IMR-90 (cell line): ENCODE results near the gene NPLOC4. TPM values are rescaled to one million over a fixed set of nuclear protein-coding genes. Genes with fewer than 3 reads are reported as not detected.
A peak's percentile ranks its signal among the peaks of the same experiment; 100 is the strongest.

ENCODE experiments used
- ATAC-seq: fragments of 200-7000 bp; cut with Tn5 transposase; 2 replicates; pipeline ENCODE4 v1.9.1; 2020; ENCODE audit warnings: low read depth, mild to moderate bottlenecking, moderate library complexity
- BruUV-seq: library from RNA; stranded (reverse); fragments of 400-500 nt; replicated peaks from 2 replicates; lab custom pipeline; 2021; lab: Mats Ljungman, UMichigan
- CTCF ChIA-PET: fragments of 300-600 bp; formaldehyde crosslinking; extraction: SDS; loops from one replicate; lab custom pipeline; 2021; ENCODE audit warnings: antibody characterized with exemption; lab: Yijun Ruan, JAX
- POLR2A ChIA-PET: fragments of 300-600 bp; sonication (Branson Sonifier 250); formaldehyde crosslinking; loops from one replicate; lab custom pipeline; 2022; ENCODE audit warnings: antibody characterized with exemption; ENCODE audit not compliant: unreplicated experiment; lab: Charles Lee
- DNase-seq: peaks from one replicate; pipeline ENCODE4 v3.0.0; 2013
- H2AFZ ChIP-seq: replicated peaks from 2 replicates; pipeline ENCODE3; 2013; ENCODE audit warnings: low read length, mild to moderate bottlenecking; ENCODE audit not compliant: poor library complexity
- H2AK5ac ChIP-seq: 2 replicates; pipeline ENCODE4 v1.6.1; 2013; ENCODE audit warnings: low read depth, low read length, inconsistent platforms
- H2AK9ac ChIP-seq: replicated peaks from 2 replicates; pipeline ENCODE3; 2013; ENCODE audit warnings: mild to moderate bottlenecking, low read depth, low read length, moderate library complexity; ENCODE audit not compliant: poor library complexity
- H2BK120ac ChIP-seq: 2 replicates; pipeline ENCODE4 v1.6.1; 2013; ENCODE audit warnings: low read depth, low read length, inconsistent platforms
- H2BK15ac ChIP-seq: 3 replicates; pipeline ENCODE4 v1.6.1; 2013; ENCODE audit warnings: low read depth, low read length, inconsistent platforms
- H2BK20ac ChIP-seq: 2 replicates; pipeline ENCODE4 v1.6.1; 2013; ENCODE audit warnings: low read depth, mild to moderate bottlenecking, inconsistent platforms, low read length, moderate library complexity
- H2BK5ac ChIP-seq: 2 replicates; pipeline ENCODE4 v1.6.1; 2013; ENCODE audit warnings: mild to moderate bottlenecking, low read depth, low read length, inconsistent platforms; ENCODE audit not compliant: poor library complexity, severe bottlenecking
- H3K14ac ChIP-seq: replicated peaks from 2 replicates; pipeline ENCODE4 v1.6.1; 2013; ENCODE audit warnings: low read depth, low read length, inconsistent platforms
- H3K18ac ChIP-seq: 2 replicates; pipeline ENCODE4 v1.6.1; 2013; ENCODE audit warnings: low read depth, low read length, control low read depth
- H3K23ac ChIP-seq: 2 replicates; pipeline ENCODE4 v1.6.1; 2013; ENCODE audit warnings: low read depth, low read length, inconsistent platforms
- H3K27ac ChIP-seq: 2 replicates; pipeline ENCODE4 v1.5.1; 2013; ENCODE audit warnings: mild to moderate bottlenecking, control low read depth, low read length; ENCODE audit not compliant: insufficient read depth
- H3K27me3 ChIP-seq: 2 replicates; pipeline ENCODE4 v1.6.1; 2013; ENCODE audit warnings: low read length; ENCODE audit not compliant: control insufficient read depth, insufficient read depth
- H3K36me3 ChIP-seq: 2 replicates; pipeline ENCODE4 v1.6.1; 2013; ENCODE audit warnings: low read length, mixed read lengths; ENCODE audit not compliant: control insufficient read depth, insufficient read depth
- H3K4ac ChIP-seq: 2 replicates; pipeline ENCODE4 v1.6.1; 2013; ENCODE audit warnings: low read depth, low read length, inconsistent platforms
- H3K4me1 ChIP-seq: 2 replicates; pipeline ENCODE4 v1.6.1; 2013; ENCODE audit warnings: low read length, mixed read lengths; ENCODE audit not compliant: control insufficient read depth, insufficient read depth
- H3K4me2 ChIP-seq: 2 replicates; pipeline ENCODE4 v1.6.1; 2013; ENCODE audit warnings: low read depth, mild to moderate bottlenecking, control low read depth, low read length, moderate library complexity
- H3K4me3 ChIP-seq: 2 replicates; pipeline ENCODE4 v1.5.1; 2013; ENCODE audit warnings: low read depth, mild to moderate bottlenecking, control low read depth, low read length, moderate library complexity; ENCODE audit not compliant: insufficient read depth
- H3K56ac ChIP-seq: 2 replicates; pipeline ENCODE4 v1.6.1; 2013; ENCODE audit warnings: low read length, inconsistent platforms; ENCODE audit not compliant: insufficient read depth; ENCODE audit errors: extremely low read depth
- H3K79me1 ChIP-seq, 2 experiments: 2 replicates each; pipeline ENCODE4 v1.6.1; 2013; ENCODE audit warnings: low read length in 2 of 2, inconsistent platforms in 1 of 2, low read depth in 1 of 2
- H3K9ac ChIP-seq: 2 replicates; pipeline ENCODE4 v1.6.1; 2013; ENCODE audit warnings: low read depth, low read length, control low read depth
- H3K9me1 ChIP-seq: 2 replicates; pipeline ENCODE4 v1.6.1; 2013; ENCODE audit warnings: low read length, inconsistent platforms; ENCODE audit not compliant: insufficient read depth
- H3K9me3 ChIP-seq: 2 replicates; pipeline ENCODE4 v1.6.1; 2013; ENCODE audit warnings: low read length; ENCODE audit not compliant: control insufficient read depth, insufficient read depth
- H4K20me1 ChIP-seq: 2 replicates; pipeline ENCODE4 v1.6.1; 2013; ENCODE audit warnings: low read length, inconsistent platforms; ENCODE audit not compliant: insufficient read depth
- H4K5ac ChIP-seq: 2 replicates; pipeline ENCODE4 v1.6.1; 2013; ENCODE audit warnings: mild to moderate bottlenecking, low read depth, low read length, control low read depth
- H4K8ac ChIP-seq, 2 experiments: 2 replicates each; pipeline ENCODE4 v1.6.1; 2013; ENCODE audit warnings: low read depth in 2 of 2, low read length in 2 of 2, control low read depth in 1 of 2, inconsistent platforms in 1 of 2
- H4K91ac ChIP-seq: 2 replicates; pipeline ENCODE4 v1.6.1; 2013; ENCODE audit warnings: low read depth, low read length, inconsistent platforms; ENCODE audit not compliant: insufficient read depth
- ELK1 ChIP-seq: fragments of 150-350 bp; IDR thresholded peaks from 2 replicates; pipeline ENCODE4 v1.6.1; 2016; ENCODE audit warnings: low read depth, mild to moderate bottlenecking, low read length, moderate library complexity, borderline replicate concordance
- MAZ ChIP-seq: IDR thresholded peaks from 2 replicates; pipeline ENCODE4 v1.6.1; 2012; ENCODE audit warnings: low read depth, mild to moderate bottlenecking, low read length, improper control_type of control experiment, moderate library complexity, borderline replicate concordance
- NFE2L2 ChIP-seq: fragments of 150-350 bp; IDR thresholded peaks from 2 replicates; pipeline ENCODE4 v1.6.1; 2016; ENCODE audit warnings: low read depth, mild to moderate bottlenecking, low read length
- POLR2A ChIP-seq: IDR thresholded peaks from 2 replicates; pipeline ENCODE4 v1.6.1; 2012; ENCODE audit warnings: mild to moderate bottlenecking, low read depth, low read length
- RCOR1 ChIP-seq: IDR thresholded peaks from 2 replicates; pipeline ENCODE4 v1.6.1; 2012; ENCODE audit warnings: mild to moderate bottlenecking, low read length, improper control_type of control experiment; ENCODE audit not compliant: insufficient replicate concordance
- USF2 ChIP-seq: fragments of 150-350 bp; IDR thresholded peaks from 2 replicates; pipeline ENCODE4 v1.6.1; 2017; ENCODE audit warnings: mild to moderate bottlenecking, antibody characterized with exemption, low read length, low read depth
- WGBS, 2 experiments: methylation state at CpG; one replicate each; pipeline versions ENCODE4 v1.1.5 to v1.1.7; 2013; ENCODE audit warnings: missing lambda C conversion rate in 2 of 2; ENCODE audit not compliant: insufficient read length in 1 of 2; ENCODE audit errors: extremely low coverage in 2 of 2; 5-methylcytosine and 5-hydroxymethylcytosine counted together
- dilution Hi-C: fragments of 300-500 bp; cut with HindIII; formaldehyde crosslinking; loops from one replicate; pipeline ENCODE4 v1.14.3; 2018; ENCODE audit warnings: low sequenced_read_pairs; ENCODE audit not compliant: unreplicated experiment
- in situ Hi-C: fragments of 300-500 bp; cut with MboI; formaldehyde crosslinking; loops from 3 replicates; pipeline ENCODE4 v1.14.3; 2019; ENCODE audit warnings: low sequenced_read_pairs, inconsistent platforms, mixed read lengths
- intact Hi-C: fragments of 100-400 bp; cut with micrococcal nuclease; formaldehyde crosslinking; loops from 2 replicates; pipeline ENCODE4 v1.10.0; 2022
- polyA plus RNA-seq, 3 experiments: library from polyadenylated mRNA; depleted of rRNA; stranded (reverse); fragments of >200 nt; gene quantifications; 2 replicates each; pipeline ENCODE4 v1.2.3, GENCODE V29; 2012; ENCODE audit warnings: low replicate concordance in 1 of 3
- total RNA-seq: library from RNA; depleted of rRNA; stranded (reverse); fragments of >200 nt; gene quantifications from 2 replicates; pipeline ENCODE4 v1.2.3, GENCODE V29; 2012

NPLOC4 gene
- total and polyA plus RNA-seq, 2 of the 4 experiments (the other 2 are of a cell fraction): 70.4 to 78.3 TPM

GRCh38 chr17:81513372-81513752, 123.5 kb downstream of the NPLOC4 start (continued):
- TF ChIP-seq NFE2L2 (no peak), RCOR1 (no peak), MAZ (no peak)

GRCh38 chr17:81512562-81513371, 124.1 kb downstream of the NPLOC4 start, which contains the start of gene ACTG1:
Gene ACTG1, minus strand, starts transcription at chr17:81512799. Its CDS starts 445 bp downstream, at chr17:81512354.
- DNase-seq (peak; percentile 91), ATAC-seq (peak; percentile 25)
- peak within 1 kb of the TSS; percentile 95 for H2BK5ac ChIP-seq
- in situ Hi-C loops: no loop called here
- H3K4me3 ChIP-seq: peak within 1 kb of the TSS; percentile 79
- peak within 1 kb of the TSS; percentile 72 for H3K18ac ChIP-seq
- peak within 1 kb of the TSS; percentile 90 for H2BK120ac ChIP-seq
- POLR2A ChIA-PET: interaction anchor here (0.5 to 1.1 kb wide), 9 partner anchors 15 to 167 kb away, joined by 3 to 7 read pairs (median 3); partner anchors contain the start of gene BAHCC1
- no TSS peak for BruUV-seq
- dilution Hi-C loops: no loop called here
- H3K4me1 ChIP-seq: peaks cover 14% of the 10 kb centered on the region
- peak within 1 kb of the TSS; percentile 94 for H3K56ac ChIP-seq
- H3K9me1 ChIP-seq: no peaks in the 10 kb centered on the region
- no peaks in the 10 kb centered on the region for H3K27me3 ChIP-seq
- H3K27ac ChIP-seq: peak within 1 kb of the TSS; percentile 99
- peak within 1 kb of the TSS; percentile 93 for H3K14ac ChIP-seq
- peaks cover 37% of the 10 kb centered on the region for H3K36me3 ChIP-seq
- H4K5ac ChIP-seq: peak within 1 kb of the TSS; percentile 74
- peak within 1 kb of the TSS; percentile 100 for H2AK9ac ChIP-seq
- TF ChIP-seq POLR2A: peak; percentile 99
- TF ChIP-seq USF2: peak; percentile 90
- no peak for TF ChIP-seq ELK1
- peak; percentile 59; the same call in 1 of the 2 replicates for TF ChIP-seq MAZ
- peaks cover 3 to 60% of the 10 kb centered on the region in 2 experiments; a peak in 3 of 4 replicates for H3K79me1 ChIP-seq
- H3K9me3 ChIP-seq: no peaks in the 10 kb centered on the region
- CTCF ChIA-PET: no interaction called here
- H2BK20ac ChIP-seq: no peak within 1 kb of the TSS; the same call in 1 of the 2 replicates
- WGBS, 2 experiments: 1% methylated on average over 56 of the region's 111 CpGs; no CpG with 5 or more reads in 1 of the 2 experiments
- peak within 1 kb of the TSS; percentile 98 for H3K9ac ChIP-seq
- H2AK5ac ChIP-seq: peak within 1 kb of the TSS; percentile 99
- H4K8ac ChIP-seq: peak within 1 kb of the TSS; percentile 92 to 96
- H2BK15ac ChIP-seq: peak within 1 kb of the TSS; percentile 76; the same call in 1 of the 3 replicates
- peak within 1 kb of the TSS; percentile 86 for H2AFZ ChIP-seq
- intact Hi-C loops: no loop called here
- peak within 1 kb of the TSS; percentile 99 for H4K91ac ChIP-seq
- peaks cover 62% of the 10 kb centered on the region for H4K20me1 ChIP-seq
- H3K23ac ChIP-seq: peak within 1 kb of the TSS; percentile 86
- H3K4me2 ChIP-seq: peak within 1 kb of the TSS; percentile 84
- H3K4ac ChIP-seq: peak within 1 kb of the TSS; percentile 99
